Effector memory CD8-positive, alpha-beta T cell (primary cell): ENCODE data around the gene XAB2.
"Not testable (repeated sequence)": the region's sequence is repeated elsewhere in the genome, so short reads cannot be mapped to it uniquely, and the experiment has no call there.

ENCODE experiments used
- ATAC-seq: fragments of 150-1000 bp; cut with Tn5 transposase; replicated peaks from 2 replicates; pipeline ENCODE4 v1.10.0; 2021; ENCODE audit warnings: mild to moderate bottlenecking, moderate library complexity
- DNase-seq, 3 experiments: peaks; one replicate each; pipeline ENCODE4 v3.0.0; 2021
- H3K27ac Mint-ChIP-seq, 2 donors: one replicate each; pipeline ENCODE4 v1.8.0; 2022; ENCODE audit warnings: mild to moderate bottlenecking in 2 of 2, mixed read lengths in 2 of 2, moderate library complexity in 2 of 2
- H3K27me3 Mint-ChIP-seq, 2 donors: one replicate each; pipeline ENCODE4 v1.8.0; 2022; ENCODE audit warnings: mixed read lengths in 2 of 2
- H3K36me3 Mint-ChIP-seq: one replicate; pipeline ENCODE4 v1.8.0; 2022; ENCODE audit warnings: mild to moderate bottlenecking, moderate library complexity, mixed read lengths; ENCODE audit not compliant: insufficient read depth
- H3K4me1 Mint-ChIP-seq, 2 donors: one replicate each; pipeline ENCODE4 v1.8.0; 2022; ENCODE audit warnings: low read depth in 2 of 2, mixed read lengths in 2 of 2
- H3K4me3 Mint-ChIP-seq, 2 donors: one replicate each; pipeline ENCODE4 v1.8.0; 2022; ENCODE audit warnings: mild to moderate bottlenecking in 2 of 2, mixed read lengths in 2 of 2, moderate library complexity in 2 of 2
- H3K9me3 Mint-ChIP-seq, 2 donors: one replicate each; pipeline ENCODE4 v1.8.0; 2022; ENCODE audit warnings: mixed read lengths in 2 of 2

Gene XAB2

DNA sequence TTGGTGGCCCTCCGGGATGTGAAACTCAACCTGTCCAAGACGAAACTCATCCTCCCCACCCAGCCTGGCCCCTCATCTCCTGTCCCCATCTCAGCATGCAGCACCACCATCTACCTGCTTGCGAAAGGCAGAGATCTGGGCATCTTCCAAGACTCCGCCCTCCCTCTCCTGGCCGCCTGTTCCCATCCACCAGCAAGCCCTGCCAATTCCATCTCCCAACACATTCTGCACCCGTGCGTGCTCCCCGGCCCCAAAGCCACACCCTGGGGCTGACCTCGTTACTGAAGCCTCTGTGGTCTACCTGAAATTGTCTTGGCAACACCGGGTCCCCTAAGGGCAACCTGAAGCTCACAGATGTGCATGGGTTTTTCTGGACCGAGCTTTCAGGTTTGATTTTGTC is 46.9 kb downstream of the XAB2 start:
- Mint-ChIP-seq H3K9me3 (no peaks in the 10 kb centered on the region), H3K27me3 (peaks cover 21 to 22% of the 10 kb centered on the region in 2 donors), H3K36me3 (no peaks in the 10 kb centered on the region), H3K27ac (no peak overlapping the region), H3K4me3 (no peak overlapping the region), H3K4me1 (peaks cover 0 to 1% of the 10 kb centered on the region in 2 donors)
- ATAC-seq (no peak), DNase-seq (no peak)

DNA sequence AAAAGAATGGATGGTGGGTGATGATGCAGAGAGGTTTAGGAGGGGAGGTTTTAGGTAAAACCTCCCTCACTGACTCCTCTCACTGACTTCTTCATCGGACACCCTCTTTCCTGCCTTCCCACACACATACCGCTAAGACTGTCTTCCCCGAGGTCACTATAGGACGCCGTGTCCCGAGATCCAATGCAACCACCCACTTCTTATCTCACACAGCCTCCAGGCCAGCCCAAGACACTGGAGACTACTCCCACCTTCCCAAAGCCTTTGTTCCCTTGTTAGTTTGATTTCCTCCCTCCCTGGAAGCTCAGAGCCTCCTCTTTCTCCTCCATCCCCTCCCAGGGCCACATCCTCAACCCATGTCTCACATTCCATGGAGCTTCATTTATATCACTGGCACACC is 50.2 kb downstream of the XAB2 start:
- peaks cover 0 to 1% of the 10 kb centered on the region in 2 donors for H3K4me1 Mint-ChIP-seq

GRCh38 chr19:7578127-7578526 is 51.2 kb downstream of the XAB2 start:
- no peaks in the 10 kb centered on the region for H3K36me3 Mint-ChIP-seq
- ATAC-seq, result no peak
- no peak overlapping the region for H3K4me3 Mint-ChIP-seq
- H3K4me1 Mint-ChIP-seq, result peaks cover 0 to 1% of the 10 kb centered on the region in 2 donors
- H3K9me3 Mint-ChIP-seq, result no peaks in the 10 kb centered on the region
- no peak overlapping the region for H3K27ac Mint-ChIP-seq
- H3K27me3 Mint-ChIP-seq, result peaks cover 22 to 41% of the 10 kb centered on the region in 2 donors
- no peak for DNase-seq

More for the DNA sequence above, 50.2 kb downstream of the XAB2 start:
- H3K4me3 Mint-ChIP-seq, result no peak overlapping the region
- DNase-seq (no peak), ATAC-seq (no peak)
- H3K27ac Mint-ChIP-seq, result no peak overlapping the region
- no peaks in the 10 kb centered on the region for H3K36me3 Mint-ChIP-seq
- no peaks in the 10 kb centered on the region for H3K9me3 Mint-ChIP-seq
- peaks cover 22 to 36% of the 10 kb centered on the region in 2 donors for H3K27me3 Mint-ChIP-seq

DNA sequence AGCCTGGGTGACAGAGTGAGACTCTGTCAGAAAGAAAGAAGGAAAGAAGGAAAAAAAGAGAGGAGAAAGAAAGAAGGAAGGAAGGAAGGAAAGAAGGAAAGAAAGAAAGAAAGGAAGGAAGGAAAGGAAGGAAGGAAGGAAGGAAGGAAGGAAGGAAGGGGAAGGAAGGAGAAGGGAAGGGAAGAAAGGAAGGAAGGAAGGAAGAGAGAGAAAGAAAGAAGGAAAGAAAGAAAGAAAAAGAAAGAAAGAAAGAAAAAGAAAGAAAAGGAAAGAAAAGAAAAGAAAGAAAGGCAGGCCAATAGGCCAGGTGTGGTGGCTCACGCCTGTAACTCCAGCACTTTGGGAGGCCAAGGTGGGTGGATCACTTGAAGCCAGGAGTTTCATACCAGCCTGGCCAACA is 51.9 kb downstream of the XAB2 start:
- H3K4me1 Mint-ChIP-seq, H3K27ac Mint-ChIP-seq, ATAC-seq, H3K36me3 Mint-ChIP-seq, DNase-seq, H3K4me3 Mint-ChIP-seq, H3K9me3 Mint-ChIP-seq: not testable (repeated sequence)
- peaks cover 17 to 37% of the 10 kb centered on the region in 2 donors for H3K27me3 Mint-ChIP-seq

- no peak overlapping the region for H3K4me3 Mint-ChIP-seq
- H3K9me3 Mint-ChIP-seq, result no peaks in the 10 kb centered on the region
- H3K27ac Mint-ChIP-seq, result no peak overlapping the region
- ATAC-seq (no peak), DNase-seq (no peak)
- H3K4me1 Mint-ChIP-seq, result no peaks in the 10 kb centered on the region
- H3K36me3 Mint-ChIP-seq, result no peaks in the 10 kb centered on the region
- H3K27me3 Mint-ChIP-seq, result peaks cover 7 to 34% of the 10 kb centered on the region in 2 donors
These were observed 53.8 kb downstream of the XAB2 start for GRCh38 chr19:7575434-7576040.

GRCh38 chr19:7570761-7571160 is 58.6 kb downstream of the XAB2 start:
- no peak overlapping the region for H3K4me3 Mint-ChIP-seq
- no peak for ATAC-seq
- H3K9me3 Mint-ChIP-seq, result no peaks in the 10 kb centered on the region
- H3K27ac Mint-ChIP-seq, result no peak overlapping the region
- no peaks in the 10 kb centered on the region for H3K36me3 Mint-ChIP-seq
- peaks cover 0 to 10% of the 10 kb centered on the region in 2 donors for H3K27me3 Mint-ChIP-seq
- H3K4me1 Mint-ChIP-seq, result no peaks in the 10 kb centered on the region
- no peak for DNase-seq
